HepG2 (cell line): Measurements from ENCODE around the gene GBA3.

Source experiments
- E2F5 ChIP-seq: sonication (generic); formaldehyde crosslinking; conservative IDR thresholded peaks from 2 replicates; pipeline ENCODE4 v1.4.0; 2020; ENCODE audit warnings: missing genetic modification reagents
- STAT5B ChIP-seq: sonication (generic); formaldehyde crosslinking; IDR thresholded peaks from 2 replicates; pipeline ENCODE4 v1.4.0; 2020; ENCODE audit warnings: missing genetic modification reagents
- ZNF678 ChIP-seq: sonication (generic); formaldehyde crosslinking; IDR thresholded peaks from 2 replicates; pipeline ENCODE4 v1.4.0; 2020; ENCODE audit warnings: mild to moderate bottlenecking, missing genetic modification reagents

- TF ChIP-seq E2F5 (CRISPR knock-in tag) (no peak), ZNF678 (CRISPR knock-in tag) (no peak), STAT5B (no peak)
Observed at GRCh38 chr4:22648996-22649395, 43.7 kb upstream of the GBA3 start.
